HG03064 (cell line): ENCODE data around the gene PRSS27.
"Not testable (repeated sequence)": the region's sequence is repeated elsewhere in the genome, so short reads cannot be mapped to it uniquely, and the experiment has no call there.

Experiments used
- ATAC-seq: cut with Tn5 transposase; IDR thresholded peaks from one replicate; pipeline ENCODE4 v1.9.1; 2021; ENCODE audit warnings: low read depth; ENCODE audit not compliant: unreplicated experiment

The PRSS27 gene

DNA sequence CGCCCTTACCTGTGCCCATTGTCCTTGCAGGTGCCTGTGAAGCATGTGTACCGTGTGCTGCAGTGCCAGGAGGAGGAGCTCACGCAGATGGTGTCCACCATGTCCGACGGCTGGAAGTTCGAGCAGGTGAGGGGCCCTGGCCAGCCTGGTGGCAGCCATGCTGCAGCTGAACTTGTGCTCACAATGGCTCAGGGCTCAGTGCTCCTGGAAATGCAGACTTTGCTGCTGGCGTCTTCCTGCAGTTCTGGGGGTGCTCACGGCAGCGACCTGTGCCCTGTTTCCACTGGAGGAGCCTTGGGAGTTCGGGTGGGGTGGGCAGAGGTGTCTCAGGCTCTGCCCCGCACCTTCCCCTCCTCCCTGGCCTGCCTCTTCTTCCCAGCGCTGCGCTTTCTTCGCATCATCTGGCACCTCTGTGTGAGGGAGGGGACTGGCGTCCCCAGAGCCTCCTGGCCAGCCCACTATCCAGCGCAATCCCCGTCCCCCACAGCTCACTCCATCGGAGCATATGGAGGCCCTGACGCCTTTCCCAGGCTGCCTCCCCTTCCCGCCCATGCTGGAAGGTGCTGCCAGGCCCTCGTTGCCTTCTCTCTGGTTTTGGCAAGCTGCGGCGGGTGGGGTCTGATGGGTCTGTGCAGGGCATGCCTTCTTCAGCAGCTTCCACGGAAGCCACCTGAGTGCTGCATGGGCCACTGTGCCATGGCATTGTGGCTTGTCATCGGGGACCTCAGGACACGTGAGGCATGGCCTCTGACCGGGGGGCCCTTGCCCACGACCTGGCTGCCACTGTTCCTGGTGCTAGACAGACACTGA lies 20.0 kb downstream of the PRSS27 start:
- ATAC-seq = no peak

GRCh38 chr16:2698965-2699750 lies 20.9 kb downstream of the PRSS27 start:
- no peak for ATAC-seq

- no peak for ATAC-seq
These were observed 21.7 kb downstream of the PRSS27 start for GRCh38 chr16:2698103-2698870.

GRCh38 chr16:2697401-2697948 lies 22.5 kb downstream of the PRSS27 start:
- ATAC-seq = no peak

GRCh38 chr16:2696601-2697250 lies 23.3 kb downstream of the PRSS27 start:
- ATAC-seq = not testable (repeated sequence)

DNA sequence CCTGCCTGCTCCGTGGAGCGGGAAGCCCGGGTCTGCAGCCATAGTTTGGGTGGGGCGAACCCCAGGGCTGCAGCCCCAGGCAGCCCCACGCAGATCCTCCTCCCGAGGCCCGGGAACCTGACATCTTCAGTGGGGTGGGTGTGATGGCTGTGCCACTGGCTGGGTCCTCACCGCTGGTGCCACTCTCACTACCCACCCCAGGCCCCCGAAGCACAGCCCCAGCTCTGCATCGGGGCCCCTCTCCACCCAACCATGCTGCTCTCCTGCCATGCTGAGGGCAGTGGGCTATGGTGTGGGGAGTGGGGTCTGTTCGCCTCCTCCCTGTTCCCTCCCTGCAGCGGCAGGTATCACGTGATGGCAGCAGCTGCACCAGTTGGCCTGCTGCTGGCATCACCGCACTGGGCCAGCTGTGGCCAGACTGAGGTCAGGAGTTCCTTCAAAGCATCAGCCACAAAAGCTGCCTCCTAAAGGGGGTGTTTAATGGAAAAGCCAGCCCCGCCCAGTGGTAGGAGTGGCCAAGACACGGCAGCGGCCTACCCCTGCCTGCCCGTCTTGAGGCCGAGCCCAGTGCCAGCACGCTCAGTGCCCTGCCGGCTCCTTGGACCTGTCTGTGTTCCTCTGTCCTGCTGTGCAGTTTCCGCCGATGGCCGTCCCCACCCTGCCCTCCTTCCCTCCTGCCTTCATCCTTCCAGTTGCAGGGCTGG lies 26.9 kb downstream of the PRSS27 start:
- no peak for ATAC-seq

- no peak for ATAC-seq
These were observed 27.6 kb downstream of the PRSS27 start for GRCh38 chr16:2692251-2692947.

GRCh38 chr16:2691491-2692248 lies 28.4 kb downstream of the PRSS27 start:
- no peak for ATAC-seq

DNA sequence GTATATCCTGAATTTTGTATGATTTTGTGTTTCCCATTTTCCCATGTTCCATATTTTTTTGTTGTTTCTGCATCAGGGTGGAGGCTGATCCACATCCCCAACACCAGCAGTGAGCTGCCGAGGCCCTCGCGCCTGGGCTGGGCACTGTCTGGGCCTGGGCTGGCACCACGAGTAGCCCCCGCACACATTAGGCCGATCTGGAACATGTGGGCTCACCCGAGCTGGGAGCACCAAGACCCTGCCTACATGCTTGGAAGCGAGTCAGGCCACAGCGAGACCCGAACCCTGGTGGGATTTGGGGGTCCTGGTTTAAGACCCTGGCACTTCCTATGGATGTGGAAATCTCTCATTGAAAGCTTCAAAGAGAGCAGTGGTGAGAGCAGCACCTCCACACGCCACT lies 29.2 kb downstream of the PRSS27 start:
- no peak for ATAC-seq

DNA sequence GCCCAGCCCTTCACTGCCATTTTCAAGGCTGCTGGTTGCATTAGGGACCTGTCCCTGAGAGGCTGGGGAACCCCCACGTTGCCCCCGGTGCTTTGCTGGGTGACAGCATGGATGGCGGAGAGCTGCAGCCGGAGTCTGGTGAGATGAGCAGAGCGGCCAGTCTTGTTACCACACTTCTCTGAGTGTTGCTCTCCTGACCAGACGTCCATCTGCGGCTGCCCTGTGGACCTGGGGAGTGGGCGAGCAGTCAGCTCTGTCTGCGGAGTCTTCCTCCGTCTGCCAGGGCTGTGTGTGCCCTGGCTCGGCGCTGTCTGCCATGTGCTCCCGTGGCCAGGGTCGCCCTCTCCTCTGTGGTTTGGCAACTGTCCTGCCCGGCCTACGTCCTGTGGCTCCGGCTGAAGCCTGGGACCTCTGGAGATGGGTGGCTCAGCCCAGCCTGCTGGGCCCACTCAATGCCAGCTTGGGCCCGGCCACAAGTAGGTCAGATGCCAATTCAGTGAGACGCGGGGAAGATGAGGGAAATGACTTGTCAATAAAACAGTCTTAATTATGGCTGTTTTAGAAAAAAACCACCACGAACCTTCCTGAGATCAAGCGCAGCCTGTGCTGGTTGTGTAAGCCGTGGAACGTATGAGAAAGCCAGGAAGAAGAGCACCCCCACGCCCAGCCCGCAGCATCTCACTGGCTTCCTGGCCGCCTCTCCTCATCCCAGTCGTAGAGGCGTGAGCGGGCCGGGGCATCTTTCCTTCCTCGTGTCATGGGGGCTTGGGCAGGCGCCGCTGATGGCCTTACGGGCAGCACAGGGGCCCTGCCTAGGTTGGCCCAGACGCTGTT lies 29.8 kb downstream of the PRSS27 start:
- no peak for ATAC-seq

DNA sequence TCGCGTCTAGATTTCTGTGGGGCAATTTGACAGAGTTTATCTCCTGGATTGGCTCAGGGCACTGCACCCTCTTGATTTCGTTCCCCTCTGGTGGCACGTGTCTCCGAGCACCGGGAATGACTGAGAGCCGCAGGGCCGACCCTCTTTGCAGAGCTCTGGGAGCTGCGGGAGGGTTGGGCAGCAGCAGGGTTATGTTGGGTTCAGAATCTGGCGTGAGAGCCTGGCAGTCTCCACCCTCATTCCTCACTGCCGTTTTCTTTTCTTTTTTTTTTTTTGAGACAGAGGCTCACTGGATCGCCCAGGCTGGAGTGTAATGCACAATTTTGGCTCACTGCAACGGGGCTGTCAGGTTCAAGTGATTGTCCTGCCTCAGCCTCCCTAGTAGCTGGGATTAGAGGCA lies 30.6 kb downstream of the PRSS27 start:
- ATAC-seq = not testable (repeated sequence)

DNA sequence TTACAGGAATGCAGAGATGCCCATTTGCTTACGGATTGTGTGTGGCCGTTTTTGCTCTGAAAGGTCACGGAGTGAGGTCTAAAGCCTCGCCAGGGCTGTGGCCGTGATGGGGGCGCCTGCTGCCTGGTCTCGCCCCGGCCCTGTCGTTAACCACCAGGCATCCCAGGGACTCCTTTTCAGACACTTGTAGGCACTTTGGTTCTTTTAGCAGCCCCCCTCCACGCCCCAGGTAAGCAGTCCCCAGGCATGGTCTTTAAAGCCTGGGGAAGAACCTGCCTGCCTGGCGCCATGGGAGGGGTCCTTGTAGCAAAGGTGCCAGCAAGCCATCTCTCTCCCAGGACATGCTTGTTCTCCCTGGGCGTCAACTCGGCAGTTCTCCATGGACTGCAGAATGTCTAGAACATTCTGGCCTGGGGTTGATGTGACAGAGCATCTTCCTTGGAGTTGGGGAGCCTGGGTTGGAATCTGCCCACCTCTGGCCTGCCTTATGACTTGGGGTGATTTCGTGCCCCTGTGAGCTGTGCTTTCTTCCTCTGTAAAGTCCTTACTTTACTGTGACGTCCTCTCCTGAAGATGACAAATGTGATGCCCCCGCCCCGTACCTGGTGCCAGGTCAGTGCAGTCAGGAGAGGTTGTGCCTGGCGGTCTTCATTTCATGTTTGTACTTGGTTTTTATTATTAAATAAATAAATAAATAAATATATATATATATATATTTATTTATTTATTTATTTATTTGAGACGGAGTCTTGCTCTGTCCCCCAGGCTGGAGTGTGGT lies 32.3 kb downstream of the PRSS27 start:
- peak; percentile 3 for ATAC-seq

- peak; percentile 52 for ATAC-seq
These were observed 33.0 kb downstream of the PRSS27 start for GRCh38 chr16:2686912-2687507.

- not testable (repeated sequence) for ATAC-seq
These were observed 33.9 kb downstream of the PRSS27 start for GRCh38 chr16:2686075-2686474.

- not testable (repeated sequence) for ATAC-seq
These were observed 37.0 kb downstream of the PRSS27 start for GRCh38 chr16:2683041-2683440.
